ENCODE results near the gene USP2. TPM values are rescaled to one million over a fixed set of nuclear protein-coding genes. Genes with fewer than 3 reads are reported as not detected.
A peak's percentile ranks its signal among the peaks of the same experiment; 100 is the strongest.

The USP2 gene
- total RNA-seq, 3 donors from 2014 or later = 16.9 to 84.3 (median 26.7) TPM

DNA sequence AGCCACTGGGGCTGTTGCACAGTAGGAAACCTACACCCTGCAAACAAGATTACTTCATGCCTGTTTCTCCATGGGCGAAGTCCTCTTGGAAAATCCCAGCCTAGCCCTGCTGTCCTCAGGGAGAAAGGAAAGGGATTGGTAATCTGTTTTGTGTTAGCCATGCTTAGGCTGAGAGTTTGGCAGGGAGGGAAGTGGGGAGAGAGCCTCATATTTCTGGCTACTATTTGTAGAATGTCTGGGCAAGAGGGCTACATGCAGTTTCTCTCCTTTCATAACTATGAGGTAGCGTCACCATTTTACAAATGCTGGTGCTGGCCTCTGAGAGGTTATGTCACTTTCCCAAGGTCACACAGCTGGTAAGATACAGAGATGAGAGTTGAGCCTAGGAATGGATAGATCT, 34.2 kb downstream of the USP2 start:
- intact Hi-C loops (cut with DNase I, micrococcal nuclease) = no loop called here
- DNase-seq (no peak), ATAC-seq (peak; percentile 36)
- H3K9me3 ChIP-seq = no peaks in the 10 kb centered on the region
- TF ChIP-seq, protein P1, sequence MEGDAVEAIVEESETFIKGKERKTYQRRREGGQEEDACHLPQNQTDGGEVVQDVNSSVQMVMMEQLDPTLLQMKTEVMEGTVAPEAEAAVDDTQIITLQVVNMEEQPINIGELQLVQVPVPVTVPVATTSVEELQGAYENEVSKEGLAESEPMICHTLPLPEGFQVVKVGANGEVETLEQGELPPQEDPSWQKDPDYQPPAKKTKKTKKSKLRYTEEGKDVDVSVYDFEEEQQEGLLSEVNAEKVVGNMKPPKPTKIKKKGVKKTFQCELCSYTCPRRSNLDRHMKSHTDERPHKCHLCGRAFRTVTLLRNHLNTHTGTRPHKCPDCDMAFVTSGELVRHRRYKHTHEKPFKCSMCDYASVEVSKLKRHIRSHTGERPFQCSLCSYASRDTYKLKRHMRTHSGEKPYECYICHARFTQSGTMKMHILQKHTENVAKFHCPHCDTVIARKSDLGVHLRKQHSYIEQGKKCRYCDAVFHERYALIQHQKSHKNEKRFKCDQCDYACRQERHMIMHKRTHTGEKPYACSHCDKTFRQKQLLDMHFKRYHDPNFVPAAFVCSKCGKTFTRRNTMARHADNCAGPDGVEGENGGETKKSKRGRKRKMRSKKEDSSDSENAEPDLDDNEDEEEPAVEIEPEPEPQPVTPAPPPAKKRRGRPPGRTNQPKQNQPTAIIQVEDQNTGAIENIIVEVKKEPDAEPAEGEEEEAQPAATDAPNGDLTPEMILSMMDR (IDR thresholded peaks at IDR 0.05) = no peak
- H3K4me1 ChIP-seq (ENCODE audit: low read depth) = no peaks in the 10 kb centered on the region
- H3K4me3 ChIP-seq = no peak overlapping the region
- H3K36me3 ChIP-seq (ENCODE audit: low read depth) = no peaks in the 10 kb centered on the region

DNA sequence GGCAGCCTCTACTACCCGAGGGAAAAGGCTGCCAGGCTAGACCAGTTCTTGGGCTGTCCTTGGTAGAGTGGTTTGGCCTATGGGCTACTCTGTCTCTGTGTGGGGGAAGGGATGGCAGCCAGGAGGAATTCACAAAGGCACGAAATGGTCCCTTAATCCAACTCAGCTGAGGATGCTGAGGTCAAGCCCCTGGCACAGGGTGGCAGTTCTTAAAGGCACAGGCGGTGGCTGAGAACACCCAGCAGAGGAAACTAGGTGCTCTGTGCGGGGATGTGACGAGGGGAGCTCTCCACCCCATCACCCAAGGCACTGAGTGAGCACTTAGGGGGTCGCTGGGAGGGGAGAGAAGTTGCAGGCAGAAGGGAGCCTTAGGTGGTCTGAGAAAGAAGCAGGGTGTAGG, 34.9 kb downstream of the USP2 start, which contains the start of gene MFRP:
TSS of gene MFRP (minus strand) at position 101 of the 400 bp plus-strand sequence. CDS start 192 bp downstream, outside the sequence.
- ATAC-seq (no peak), DNase-seq (no peak)
- intact Hi-C loops (cut with DNase I, micrococcal nuclease) = no loop called here
- Histone ChIP-seq H3K36me3 (ENCODE audit: low read depth) (no peaks in the 10 kb centered on the region), H3K4me3 (no peak within 1 kb of the TSS), H3K9me3 (no peaks in the 10 kb centered on the region), H3K4me1 (ENCODE audit: low read depth) (peaks cover under 1% of the 10 kb centered on the region)
- TF ChIP-seq, protein P1 (IDR thresholded peaks at IDR 0.05) = no peak

DNA sequence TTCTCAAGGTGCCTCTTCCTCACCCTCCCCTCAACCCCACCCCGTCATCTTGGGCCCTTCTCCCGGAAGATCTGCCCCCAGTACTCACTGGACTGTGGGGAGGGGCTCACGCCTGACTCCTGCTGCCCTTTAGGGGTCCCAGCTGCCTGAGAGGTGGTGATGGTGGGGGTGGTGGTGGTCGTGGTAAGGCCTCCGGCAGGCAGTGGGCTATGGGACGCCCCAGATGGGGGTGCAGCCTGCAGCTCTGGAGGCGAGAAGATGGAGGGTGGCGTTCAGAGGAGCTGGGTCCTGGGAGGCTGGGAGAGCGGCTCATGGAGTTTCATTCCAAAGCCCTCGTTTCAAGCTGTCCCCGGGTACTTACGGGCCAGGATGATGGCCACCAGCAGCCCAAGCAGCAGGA, 35.8 kb downstream of the USP2 start:
- TF ChIP-seq, protein P1 (IDR thresholded peaks at IDR 0.05) = no peak
- DNase-seq = no peak
- intact Hi-C loops (cut with DNase I, micrococcal nuclease) = no loop called here
- Histone ChIP-seq H3K9me3 (no peaks in the 10 kb centered on the region), H3K4me1 (ENCODE audit: low read depth) (peaks cover 10% of the 10 kb centered on the region), H3K4me3 (no peak overlapping the region), H3K36me3 (ENCODE audit: low read depth) (no peaks in the 10 kb centered on the region)
- ATAC-seq = no peak

DNA sequence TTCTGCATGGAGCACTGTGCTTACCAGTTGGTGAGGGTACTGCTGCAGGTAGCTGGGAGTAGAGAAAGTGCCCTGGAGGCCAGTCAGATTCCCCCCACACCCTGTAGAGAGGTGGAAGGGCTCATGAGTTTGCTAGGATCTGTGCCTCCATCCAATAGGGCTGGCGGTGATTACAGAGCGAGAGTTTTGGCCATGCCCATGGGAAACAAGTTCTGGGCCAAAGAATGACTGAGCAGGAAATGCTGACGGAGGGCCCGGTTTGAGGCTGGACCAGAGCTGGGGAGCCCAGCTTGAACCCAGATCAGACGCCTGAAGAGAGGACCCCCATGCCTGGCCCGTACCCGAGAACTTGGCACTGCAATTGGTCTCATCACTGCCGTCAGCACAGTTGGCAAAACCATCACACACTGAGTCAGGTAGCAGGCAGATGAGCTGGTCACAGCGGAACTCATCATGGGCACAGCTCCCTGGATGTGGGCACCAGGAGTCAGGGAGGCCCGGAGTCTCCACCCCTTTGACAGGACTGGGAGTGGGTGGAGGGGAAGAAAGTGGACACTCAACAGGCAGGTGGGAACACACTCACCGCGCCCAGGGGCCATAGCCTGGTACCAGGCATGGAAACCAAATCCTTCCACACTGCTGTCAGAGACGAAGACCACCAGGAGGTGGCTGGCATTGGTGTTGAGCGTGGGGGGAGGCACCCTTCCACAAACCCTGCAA, 37.0 kb downstream of the USP2 start:
- Histone ChIP-seq H3K4me3 (no peak overlapping the region), H3K9me3 (no peaks in the 10 kb centered on the region), H3K4me1 (ENCODE audit: low read depth) (peaks cover 21% of the 10 kb centered on the region), H3K36me3 (ENCODE audit: low read depth) (no peaks in the 10 kb centered on the region)
- intact Hi-C loops (cut with DNase I, micrococcal nuclease) = no loop called here
- ATAC-seq = no peak
- TF ChIP-seq, protein P1 (IDR thresholded peaks at IDR 0.05) = no peak
- no peak for DNase-seq

DNA sequence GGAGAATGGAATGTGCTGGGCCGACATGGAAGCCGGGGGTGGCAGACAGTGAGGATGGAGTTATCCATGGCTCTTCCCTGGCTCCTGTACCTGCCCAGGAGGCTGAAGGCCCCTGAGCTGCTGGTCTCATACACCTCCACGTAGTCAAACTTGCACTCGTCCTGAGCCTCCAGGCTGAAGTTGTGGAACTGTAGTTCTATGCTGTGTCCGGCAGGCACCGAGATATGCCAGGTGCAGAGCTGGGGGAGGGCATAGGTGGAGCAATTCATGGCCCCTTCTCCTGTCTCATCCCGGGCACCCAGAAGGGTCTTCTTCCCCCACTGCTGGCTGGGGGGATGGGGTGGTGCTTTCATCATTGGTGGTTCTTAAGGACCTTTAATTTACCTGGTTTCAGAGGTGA, 37.8 kb downstream of the USP2 start:
- Histone ChIP-seq H3K36me3 (ENCODE audit: low read depth) (no peaks in the 10 kb centered on the region), H3K4me1 (ENCODE audit: low read depth) (peaks cover 21% of the 10 kb centered on the region), H3K9me3 (no peaks in the 10 kb centered on the region), H3K4me3 (no peak overlapping the region)
- DNase-seq (no peak), ATAC-seq (no peak)
- TF ChIP-seq, protein P1 (IDR thresholded peaks at IDR 0.05) = no peak
- intact Hi-C loops (cut with DNase I, micrococcal nuclease) = no loop called here

All from mucosa of descending colon (tissue), 3 donors.